IPS-20b (cell line): ENCODE measurements around the gene BCAR3.

Experiments used
- H3K27ac ChIP-seq: one replicate; pipeline ENCODE4 v1.5.1; 2013; ENCODE audit warnings: low read length
- H3K27me3 ChIP-seq: 2 replicates; pipeline ENCODE4 v1.6.1; 2013; ENCODE audit warnings: mild to moderate bottlenecking, low read length, inconsistent platforms; ENCODE audit not compliant: insufficient read depth
- H3K36me3 ChIP-seq: 2 replicates; pipeline ENCODE4 v1.6.1; 2013; ENCODE audit warnings: low read depth, mild to moderate bottlenecking, inconsistent platforms, low read length, moderate library complexity; ENCODE audit not compliant: insufficient read depth
- H3K4me1 ChIP-seq: 2 replicates; pipeline ENCODE4 v1.6.1; 2013; ENCODE audit warnings: mild to moderate bottlenecking, control low read depth, inconsistent platforms, low read length, moderate library complexity; ENCODE audit not compliant: insufficient read depth
- H3K4me3 ChIP-seq: 2 replicates; pipeline ENCODE4 v1.5.1; 2013; ENCODE audit warnings: mild to moderate bottlenecking, low read length, inconsistent platforms
- H3K9ac ChIP-seq: 2 replicates; pipeline ENCODE4 v1.6.1; 2013; ENCODE audit warnings: low read depth, mild to moderate bottlenecking, inconsistent platforms, low read length, moderate library complexity
- H3K9me3 ChIP-seq: 2 replicates; pipeline ENCODE4 v1.6.1; 2013; ENCODE audit warnings: mild to moderate bottlenecking, low read depth, low read length, inconsistent platforms; ENCODE audit not compliant: insufficient read depth

Gene BCAR3

DNA sequence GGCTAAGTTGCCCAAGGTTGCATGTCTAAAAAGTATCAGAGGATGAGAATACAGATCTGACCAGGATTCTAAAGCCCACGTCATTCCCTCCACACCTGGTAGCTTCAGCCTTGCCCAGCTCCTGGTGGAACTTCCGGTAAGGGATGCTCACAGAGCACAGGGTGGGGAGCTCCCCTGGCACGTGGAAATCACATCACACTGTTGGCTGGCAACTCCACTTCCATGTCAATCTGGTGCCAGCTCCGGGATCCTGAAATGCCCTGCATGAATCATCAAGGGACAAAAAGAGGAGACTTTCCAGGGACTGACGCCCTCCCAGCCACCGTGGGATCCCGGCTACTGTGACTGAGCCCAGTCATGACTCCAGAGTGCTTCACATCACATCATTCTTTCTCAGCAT lies 12.4 kb upstream of the BCAR3 start:
- peaks cover 8% of the 10 kb centered on the region; the same call in 1 of the 2 replicates for H3K4me1 ChIP-seq
- no peak overlapping the region for H3K4me3 ChIP-seq
- H3K9ac ChIP-seq = no peak overlapping the region
- H3K27ac ChIP-seq = no peak overlapping the region
- H3K27me3 ChIP-seq = no peaks in the 10 kb centered on the region
- H3K36me3 ChIP-seq = no peaks in the 10 kb centered on the region
- no peaks in the 10 kb centered on the region for H3K9me3 ChIP-seq

DNA sequence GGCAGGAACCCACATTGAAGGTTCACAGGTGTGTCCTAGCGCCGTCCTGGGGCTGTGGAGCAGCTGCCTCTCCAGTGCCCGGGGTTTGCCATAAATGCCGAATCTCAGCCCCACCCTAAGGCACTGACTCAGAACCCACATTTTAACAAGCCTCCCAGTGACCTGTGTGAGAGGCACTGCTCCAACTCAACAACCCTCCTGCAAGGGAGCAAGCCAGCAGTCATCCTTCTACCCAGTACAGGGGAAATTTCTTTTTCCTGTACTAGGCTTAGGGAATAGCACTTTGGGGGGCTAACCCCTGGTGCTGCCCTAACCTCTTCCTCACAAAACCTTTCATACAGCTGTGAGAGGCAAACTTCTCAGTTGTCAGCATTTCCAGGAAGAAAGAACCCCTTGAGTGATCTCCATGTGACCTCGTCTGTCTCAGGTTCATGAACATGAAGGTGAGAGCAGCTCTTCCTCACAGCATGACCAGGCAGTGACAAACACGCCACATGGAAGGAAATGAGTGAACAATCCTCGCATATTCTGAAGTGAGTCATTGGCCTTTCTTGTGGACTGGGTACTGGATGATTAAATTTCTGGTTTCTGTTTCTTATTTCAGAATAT lies 11.4 kb upstream of the BCAR3 start:
- peaks cover 8% of the 10 kb centered on the region; the same call in 1 of the 2 replicates for H3K4me1 ChIP-seq
- no peak overlapping the region for H3K9ac ChIP-seq
- no peaks in the 10 kb centered on the region for H3K36me3 ChIP-seq
- H3K27ac ChIP-seq = no peak overlapping the region
- no peaks in the 10 kb centered on the region for H3K27me3 ChIP-seq
- H3K9me3 ChIP-seq = no peaks in the 10 kb centered on the region
- H3K4me3 ChIP-seq = no peak overlapping the region

DNA sequence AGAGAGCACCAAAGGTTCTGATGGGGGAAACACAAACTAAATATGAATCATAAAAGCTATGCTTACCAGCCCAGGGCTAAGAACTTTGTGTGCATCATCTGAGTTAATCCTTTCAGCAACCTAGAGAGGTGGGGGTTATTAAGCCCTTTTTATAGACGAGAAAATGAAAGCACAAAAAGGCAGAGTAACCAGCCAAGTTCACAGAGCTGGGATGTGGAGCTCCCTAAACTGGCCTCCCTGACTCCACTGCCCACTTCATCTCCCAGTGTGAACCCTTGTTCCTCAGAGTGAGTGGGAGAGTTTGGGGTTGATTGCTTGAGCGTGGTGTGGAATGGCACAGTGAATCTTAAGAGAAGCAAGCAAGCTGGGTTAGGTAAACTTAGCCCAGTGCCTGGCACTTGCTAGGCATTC lies 10.8 kb upstream of the BCAR3 start:
- Histone ChIP-seq H3K36me3 (no peaks in the 10 kb centered on the region), H3K4me3 (no peak overlapping the region), H3K27ac (no peak overlapping the region), H3K27me3 (no peaks in the 10 kb centered on the region), H3K4me1 (peaks cover 8% of the 10 kb centered on the region; the same call in 1 of the 2 replicates), H3K9ac (no peak overlapping the region), H3K9me3 (no peaks in the 10 kb centered on the region)

DNA sequence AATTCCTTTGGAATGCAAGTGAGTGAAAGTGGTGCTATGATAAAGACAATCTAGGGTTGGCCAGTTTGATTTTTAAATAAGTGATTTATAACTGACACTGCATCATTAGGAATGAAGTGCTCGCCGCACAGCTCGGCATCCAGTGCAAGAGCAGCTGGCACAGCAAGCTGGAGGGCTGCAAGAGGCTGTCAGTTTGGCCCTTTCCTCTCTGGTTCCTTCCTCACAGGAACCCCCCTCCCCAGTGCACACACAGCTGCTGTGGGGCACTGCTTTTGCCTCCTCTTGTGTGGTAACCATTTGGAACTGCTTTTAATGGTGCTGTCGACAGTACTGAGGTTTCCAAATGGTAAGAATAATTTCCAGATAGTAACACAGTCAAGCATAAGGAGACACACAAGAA lies 10.4 kb upstream of the BCAR3 start:
- H3K27ac ChIP-seq = no peak overlapping the region
- H3K27me3 ChIP-seq = no peaks in the 10 kb centered on the region
- no peak overlapping the region for H3K4me3 ChIP-seq
- no peaks in the 10 kb centered on the region for H3K36me3 ChIP-seq
- no peak overlapping the region for H3K9ac ChIP-seq
- peaks cover 8% of the 10 kb centered on the region; the same call in 1 of the 2 replicates for H3K4me1 ChIP-seq
- H3K9me3 ChIP-seq = no peaks in the 10 kb centered on the region

DNA sequence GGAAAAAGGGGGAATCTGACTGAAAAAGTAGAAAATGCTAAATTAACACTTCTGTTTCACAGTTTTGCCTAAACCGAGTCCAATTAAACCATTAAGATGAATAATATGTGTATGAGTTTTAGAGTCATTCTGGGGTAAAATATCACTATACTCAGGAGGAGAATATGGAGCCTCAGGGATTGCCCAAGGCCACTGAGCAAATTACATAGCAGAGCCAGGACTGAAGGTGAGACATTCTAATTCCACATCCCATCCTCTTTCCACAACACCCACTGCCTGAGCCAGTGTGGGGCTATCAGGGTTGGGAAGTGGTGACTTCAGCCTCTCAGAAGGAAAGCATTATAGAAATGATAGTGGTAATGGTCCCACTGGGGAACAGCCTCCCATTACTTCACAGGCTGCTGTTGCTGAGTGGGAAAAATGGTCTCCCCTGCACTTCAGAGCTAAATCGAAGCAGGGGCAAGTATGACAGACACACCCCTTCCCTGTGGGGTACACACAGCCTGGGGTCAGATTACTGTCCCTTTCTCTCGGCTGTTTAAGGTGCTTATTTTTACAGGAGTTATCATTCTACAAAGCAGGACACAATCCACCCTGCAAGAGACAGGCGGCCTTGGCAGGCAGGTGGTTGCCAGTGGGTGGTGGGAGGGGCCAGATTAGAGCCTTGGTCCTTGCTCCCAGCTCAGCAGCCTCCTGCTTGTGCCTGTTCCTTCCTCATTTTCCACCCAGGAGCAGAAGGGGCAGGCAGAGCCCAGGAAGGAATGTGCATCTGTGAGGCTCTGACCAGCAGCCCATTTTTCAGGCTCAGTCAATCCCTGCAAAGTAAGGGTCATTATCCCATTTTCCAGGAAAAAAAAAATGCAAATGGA lies 9.5 kb upstream of the BCAR3 start:
- Histone ChIP-seq H3K4me1 (peaks cover 11% of the 10 kb centered on the region; the same call in 1 of the 2 replicates), H3K4me3 (no peak overlapping the region), H3K36me3 (no peaks in the 10 kb centered on the region), H3K9me3 (no peaks in the 10 kb centered on the region), H3K9ac (no peak overlapping the region), H3K27me3 (no peaks in the 10 kb centered on the region), H3K27ac (no peak overlapping the region)

DNA sequence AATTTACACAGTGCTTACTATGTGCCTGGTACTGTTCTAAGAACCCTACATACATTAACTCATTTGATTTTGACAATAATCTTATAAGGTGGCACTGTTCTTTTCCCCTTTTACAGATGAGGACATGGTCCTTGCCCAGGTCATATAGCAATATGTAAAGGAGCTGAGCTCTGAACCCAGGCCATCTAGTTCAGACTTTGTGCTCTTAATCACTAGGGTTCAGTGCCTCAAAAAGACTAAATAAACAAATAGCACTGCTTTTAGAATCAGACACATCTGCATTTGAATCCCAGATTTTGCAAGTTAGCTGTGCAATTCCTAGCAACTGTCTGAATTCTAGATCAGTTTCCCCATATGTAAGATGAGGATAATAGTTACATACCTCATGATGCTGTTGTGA lies 8.7 kb upstream of the BCAR3 start:
- Histone ChIP-seq H3K36me3 (no peaks in the 10 kb centered on the region), H3K27me3 (no peaks in the 10 kb centered on the region), H3K27ac (no peak overlapping the region), H3K4me3 (no peak overlapping the region), H3K4me1 (peaks cover 11% of the 10 kb centered on the region; the same call in 1 of the 2 replicates), H3K9ac (no peak overlapping the region), H3K9me3 (no peaks in the 10 kb centered on the region)

DNA sequence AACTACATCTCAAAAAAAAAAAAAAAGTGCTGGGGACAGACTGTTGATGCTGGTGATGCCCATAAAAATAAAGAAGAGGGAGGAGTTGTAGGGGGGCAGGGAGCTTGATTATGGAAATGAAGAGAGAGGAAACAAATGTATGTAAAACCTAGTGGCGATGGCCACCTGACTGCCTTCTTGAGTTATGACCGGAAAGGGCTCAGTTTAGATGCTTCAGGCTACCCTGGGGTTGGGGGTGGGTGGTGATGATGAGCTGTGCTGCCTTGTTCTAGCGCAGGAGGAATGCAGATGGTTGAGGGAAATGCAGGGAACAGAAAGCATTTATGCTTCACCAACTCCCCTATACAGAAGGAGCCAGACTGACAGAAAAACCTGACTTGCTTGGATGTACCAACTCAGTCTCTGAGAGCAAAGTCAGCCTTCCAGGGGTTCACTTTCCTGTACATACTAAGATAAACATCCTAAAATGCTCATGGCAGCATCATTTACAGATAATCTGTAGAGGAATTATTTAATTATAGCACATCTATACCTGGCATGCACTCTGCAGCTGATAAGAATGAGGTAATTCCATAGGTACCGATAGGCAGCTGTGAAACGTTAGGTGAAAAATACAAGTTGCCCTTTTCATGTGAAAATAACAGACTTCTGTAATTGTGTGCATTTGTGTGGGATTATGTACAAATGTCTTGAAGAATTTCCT lies 8.0 kb upstream of the BCAR3 start:
- H3K4me1 ChIP-seq = peaks cover 11% of the 10 kb centered on the region; the same call in 1 of the 2 replicates
- no peak overlapping the region for H3K9ac ChIP-seq
- H3K9me3 ChIP-seq = no peaks in the 10 kb centered on the region
- no peaks in the 10 kb centered on the region for H3K36me3 ChIP-seq
- no peak overlapping the region for H3K4me3 ChIP-seq
- H3K27me3 ChIP-seq = no peaks in the 10 kb centered on the region
- no peak overlapping the region for H3K27ac ChIP-seq

DNA sequence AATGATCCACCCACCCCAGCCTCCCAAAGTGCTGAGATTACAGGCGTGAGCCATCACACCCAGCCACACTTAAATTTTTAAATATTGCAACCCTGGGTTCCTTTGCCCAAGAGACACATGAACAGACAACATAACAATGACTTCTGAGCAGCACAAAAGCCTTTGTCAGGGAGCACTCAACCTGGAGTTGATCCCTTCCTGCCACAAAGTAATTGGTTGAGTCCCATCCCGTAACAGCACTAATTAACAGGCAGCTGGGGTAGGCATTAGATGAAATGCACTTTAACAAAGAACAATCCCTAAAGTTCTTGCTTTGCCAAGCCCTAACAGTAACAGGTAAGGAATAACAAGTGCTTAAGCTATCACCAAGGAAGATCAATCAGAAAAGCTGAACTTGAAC lies 5.9 kb upstream of the BCAR3 start:
- Histone ChIP-seq H3K4me1 (peaks cover 11% of the 10 kb centered on the region; the same call in 1 of the 2 replicates), H3K36me3 (no peaks in the 10 kb centered on the region), H3K9me3 (no peaks in the 10 kb centered on the region), H3K4me3 (no peak overlapping the region), H3K27me3 (peaks cover 17% of the 10 kb centered on the region), H3K9ac (no peak overlapping the region), H3K27ac (no peak overlapping the region)

DNA sequence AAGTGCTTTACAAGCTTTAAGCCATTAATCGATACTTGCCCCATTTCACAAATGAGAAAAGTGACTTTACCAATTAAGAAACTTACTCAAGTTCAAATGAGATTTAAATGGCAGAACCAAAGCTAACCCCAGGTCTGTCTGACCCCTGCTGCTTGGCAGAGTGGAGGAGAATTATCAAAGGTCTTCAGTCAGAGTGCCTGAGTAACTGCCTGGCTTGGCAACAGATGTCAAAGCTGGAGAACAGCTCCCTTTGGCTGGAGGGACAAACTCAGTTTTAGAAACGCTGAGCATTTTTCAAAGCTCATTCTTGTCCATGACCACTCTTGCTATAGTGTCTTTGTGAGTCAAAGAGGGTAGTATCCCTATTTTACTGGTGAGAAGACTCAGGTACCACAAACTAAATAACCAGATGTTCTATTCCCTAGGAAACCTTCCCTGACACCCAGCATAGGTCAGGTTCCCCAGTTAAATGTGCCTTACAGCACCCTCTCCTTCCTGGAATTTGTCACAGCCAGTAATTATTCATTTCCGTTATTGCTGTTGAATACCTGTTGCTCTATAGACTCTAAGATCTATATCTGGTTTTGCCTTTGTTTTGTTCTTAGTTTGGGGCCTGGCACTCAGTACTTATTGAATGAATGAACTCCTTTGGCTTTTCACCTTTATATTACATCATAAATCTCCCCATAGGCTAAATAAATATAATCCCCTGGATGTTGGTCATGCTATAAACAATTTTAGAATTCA lies 5.0 kb upstream of the BCAR3 start:
- Histone ChIP-seq H3K36me3 (no peaks in the 10 kb centered on the region), H3K27me3 (peaks cover 25% of the 10 kb centered on the region), H3K9ac (no peak overlapping the region), H3K27ac (no peak overlapping the region), H3K9me3 (no peaks in the 10 kb centered on the region), H3K4me3 (no peak overlapping the region), H3K4me1 (peaks cover 11% of the 10 kb centered on the region; the same call in 1 of the 2 replicates)

DNA sequence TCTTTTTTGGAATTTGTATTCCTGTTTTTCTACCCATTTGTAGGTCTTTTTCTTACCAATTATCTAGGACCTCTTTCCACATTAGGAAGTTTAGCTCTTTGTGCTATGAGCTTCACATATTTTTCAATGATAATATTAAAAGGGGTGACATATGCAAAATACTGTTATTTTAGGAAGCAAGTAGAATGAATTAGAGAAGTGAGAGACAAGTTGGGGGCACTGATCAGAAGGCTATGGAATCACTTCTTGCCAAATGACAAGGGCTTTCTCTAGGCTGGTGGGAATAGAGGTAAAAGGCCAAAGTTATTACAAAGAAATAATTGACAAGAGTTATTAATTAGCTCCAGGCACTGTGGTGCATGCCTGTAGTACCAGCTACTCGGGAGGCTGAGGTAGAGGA lies 4.3 kb upstream of the BCAR3 start:
- Histone ChIP-seq H3K9me3 (no peaks in the 10 kb centered on the region), H3K4me3 (no peak overlapping the region), H3K27me3 (peaks cover 25% of the 10 kb centered on the region), H3K36me3 (no peaks in the 10 kb centered on the region), H3K27ac (no peak overlapping the region), H3K4me1 (peaks cover 5% of the 10 kb centered on the region; the same call in 1 of the 2 replicates), H3K9ac (no peak overlapping the region)

DNA sequence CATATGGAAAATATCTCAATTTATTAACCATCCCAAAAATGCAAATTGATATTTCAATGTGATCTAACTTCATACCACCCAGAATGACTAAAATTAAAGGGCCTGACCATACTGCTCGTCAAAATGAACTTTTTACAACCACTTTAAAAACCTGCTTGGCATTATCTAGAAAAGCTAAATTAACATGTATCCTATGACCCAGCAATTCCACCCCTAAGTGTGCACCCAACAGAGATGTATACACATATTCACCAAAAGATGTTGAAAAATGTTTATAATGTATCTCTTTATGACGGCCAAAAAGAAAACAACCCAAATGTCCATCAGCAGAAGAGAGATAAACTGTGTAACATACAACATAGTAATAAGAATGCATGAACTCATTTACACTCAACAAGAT lies 1.6 kb upstream of the BCAR3 start:
- no peak overlapping the region for H3K9ac ChIP-seq
- peaks cover 9% of the 10 kb centered on the region; the same call in 1 of the 2 replicates for H3K4me1 ChIP-seq
- no peak overlapping the region for H3K27ac ChIP-seq
- no peak overlapping the region for H3K4me3 ChIP-seq
- peaks cover 41% of the 10 kb centered on the region for H3K27me3 ChIP-seq
- no peaks in the 10 kb centered on the region for H3K9me3 ChIP-seq
- no peaks in the 10 kb centered on the region for H3K36me3 ChIP-seq
